ENCODE data around the gene CD34.

Gene CD34

DNA sequence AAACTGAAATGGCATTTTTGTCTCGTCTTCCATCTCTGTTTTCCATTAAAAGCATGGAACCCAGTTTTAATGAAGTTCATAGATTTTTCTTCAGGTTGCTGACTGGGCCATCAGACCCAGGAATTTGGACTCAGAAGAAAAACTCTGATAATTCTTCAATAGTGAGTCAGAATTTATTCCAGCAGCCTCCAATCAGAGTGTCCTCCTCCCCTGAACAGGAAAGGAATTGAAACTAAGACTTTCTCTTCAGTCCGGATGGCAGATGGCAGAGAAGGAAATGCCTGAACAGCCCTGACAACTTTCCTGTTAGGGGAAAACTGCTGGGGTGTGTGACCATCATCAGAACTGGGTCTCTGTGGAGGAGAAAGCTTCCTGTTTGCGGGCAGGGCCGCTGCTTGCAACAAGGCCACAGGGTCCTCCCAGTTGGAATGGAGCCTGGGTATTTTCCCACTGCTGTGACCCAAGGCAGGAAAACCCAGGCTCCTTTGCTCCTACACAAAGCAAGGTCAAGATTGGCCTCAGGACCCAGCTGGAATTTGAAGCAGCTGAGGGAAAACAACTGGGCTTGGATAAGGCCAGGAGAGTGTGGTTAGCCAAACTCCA lies 20.7 kb downstream of the CD34 start:
- H3K9me3 ChIP-seq (ENCODE audit: severe bottlenecking), result no peaks in the 10 kb centered on the region
- H3K36me3 ChIP-seq, result no peaks in the 10 kb centered on the region
- no peak overlapping the region for H3K27ac ChIP-seq
- H3K27me3 ChIP-seq (ENCODE audit: insufficient read depth, low read depth, severe bottlenecking), result no peaks in the 10 kb centered on the region
- H3K4me3 ChIP-seq (ENCODE audit: low read depth, low read length), result no peak overlapping the region
- TF ChIP-seq, protein P1, sequence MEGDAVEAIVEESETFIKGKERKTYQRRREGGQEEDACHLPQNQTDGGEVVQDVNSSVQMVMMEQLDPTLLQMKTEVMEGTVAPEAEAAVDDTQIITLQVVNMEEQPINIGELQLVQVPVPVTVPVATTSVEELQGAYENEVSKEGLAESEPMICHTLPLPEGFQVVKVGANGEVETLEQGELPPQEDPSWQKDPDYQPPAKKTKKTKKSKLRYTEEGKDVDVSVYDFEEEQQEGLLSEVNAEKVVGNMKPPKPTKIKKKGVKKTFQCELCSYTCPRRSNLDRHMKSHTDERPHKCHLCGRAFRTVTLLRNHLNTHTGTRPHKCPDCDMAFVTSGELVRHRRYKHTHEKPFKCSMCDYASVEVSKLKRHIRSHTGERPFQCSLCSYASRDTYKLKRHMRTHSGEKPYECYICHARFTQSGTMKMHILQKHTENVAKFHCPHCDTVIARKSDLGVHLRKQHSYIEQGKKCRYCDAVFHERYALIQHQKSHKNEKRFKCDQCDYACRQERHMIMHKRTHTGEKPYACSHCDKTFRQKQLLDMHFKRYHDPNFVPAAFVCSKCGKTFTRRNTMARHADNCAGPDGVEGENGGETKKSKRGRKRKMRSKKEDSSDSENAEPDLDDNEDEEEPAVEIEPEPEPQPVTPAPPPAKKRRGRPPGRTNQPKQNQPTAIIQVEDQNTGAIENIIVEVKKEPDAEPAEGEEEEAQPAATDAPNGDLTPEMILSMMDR (IDR thresholded peaks at IDR 0.05; ENCODE audit: low read depth, low read length), result no peak
- DNase-seq, result no peak

DNA sequence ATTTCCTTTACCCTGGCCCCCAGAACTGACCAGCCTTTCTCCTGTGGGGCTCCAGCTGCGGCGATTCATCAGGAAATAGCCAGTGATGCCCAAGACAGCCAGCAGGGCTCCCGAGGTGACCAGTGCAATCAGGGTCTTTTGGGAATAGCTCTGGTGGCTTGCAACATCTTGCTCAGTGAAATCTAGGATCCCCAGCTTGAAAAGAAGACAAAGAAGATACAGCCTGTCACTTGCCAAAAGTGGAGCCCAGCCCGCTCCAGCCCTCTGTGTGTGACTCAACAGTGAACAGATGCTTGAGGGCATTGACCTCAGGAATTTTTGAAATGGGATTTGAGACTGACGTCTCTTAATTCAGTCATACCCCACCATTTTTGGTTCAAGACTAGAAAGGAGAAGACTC lies 22.3 kb downstream of the CD34 start:
- Histone ChIP-seq H3K36me3 (no peaks in the 10 kb centered on the region), H3K27ac (no peak overlapping the region), H3K9me3 (ENCODE audit: severe bottlenecking) (no peaks in the 10 kb centered on the region), H3K27me3 (ENCODE audit: insufficient read depth, low read depth, severe bottlenecking) (no peaks in the 10 kb centered on the region), H3K4me3 (ENCODE audit: low read depth, low read length) (no peak overlapping the region)
- no peak for DNase-seq
- TF ChIP-seq, protein P1 (IDR thresholded peaks at IDR 0.05; ENCODE audit: low read depth, low read length), result peak; percentile 61

DNA sequence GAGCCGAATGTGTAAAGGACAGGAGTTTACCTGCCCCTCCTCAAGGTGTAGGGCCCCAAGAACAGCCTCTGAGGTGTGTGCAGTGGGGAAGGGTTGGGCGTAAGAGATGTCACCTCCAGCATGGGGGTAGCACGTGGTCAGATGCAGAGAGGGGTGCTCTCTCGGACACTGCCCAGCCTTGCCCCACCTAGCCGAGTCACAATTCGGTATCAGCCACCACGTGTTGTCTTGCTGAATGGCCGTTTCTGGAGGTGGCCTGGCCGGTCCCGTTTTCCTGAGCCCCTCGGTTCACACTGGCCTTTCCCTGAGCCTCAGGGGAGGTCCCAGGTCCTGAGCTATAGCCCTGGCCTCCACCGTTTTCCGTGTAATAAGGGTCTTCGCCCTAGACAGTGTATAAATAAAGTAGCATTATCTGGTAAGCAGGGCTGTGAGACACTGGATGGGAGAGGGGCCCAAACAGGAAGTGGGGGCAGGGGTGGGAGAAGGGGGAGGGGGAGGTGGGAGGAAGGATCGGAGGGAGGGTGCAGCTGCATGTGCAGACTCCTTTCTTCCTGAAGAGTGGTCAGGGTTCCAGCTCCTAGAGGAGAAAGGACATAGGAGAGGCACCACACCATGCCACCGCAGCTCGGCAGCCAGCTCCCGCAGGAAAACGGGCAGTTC lies 23.3 kb downstream of the CD34 start:
- no peak for DNase-seq
- Histone ChIP-seq H3K36me3 (no peaks in the 10 kb centered on the region), H3K4me3 (ENCODE audit: low read depth, low read length) (no peak overlapping the region), H3K27ac (no peak overlapping the region), H3K9me3 (ENCODE audit: severe bottlenecking) (no peaks in the 10 kb centered on the region), H3K27me3 (ENCODE audit: insufficient read depth, low read depth, severe bottlenecking) (no peaks in the 10 kb centered on the region)
- TF ChIP-seq, protein P1 (IDR thresholded peaks at IDR 0.05; ENCODE audit: low read depth, low read length), result no peak

DNA sequence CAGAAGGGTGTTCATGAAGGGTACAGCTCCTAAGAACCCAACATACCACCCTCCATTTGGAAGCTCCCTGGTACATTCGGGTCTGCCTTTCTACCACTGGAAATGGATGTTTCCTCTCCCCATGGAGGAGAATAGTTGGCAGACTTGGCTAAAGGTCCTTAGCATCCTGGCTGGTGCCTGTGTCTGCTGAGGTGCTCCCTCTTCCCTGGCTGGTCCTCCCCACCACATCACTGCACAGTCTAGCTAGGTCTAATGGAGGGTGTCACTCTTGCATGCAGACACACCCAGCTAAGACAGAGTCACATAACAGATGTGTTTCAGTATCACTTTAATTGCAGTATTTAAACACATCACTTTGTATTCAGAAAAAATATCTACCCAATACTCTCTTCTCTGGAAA lies 24.7 kb downstream of the CD34 start:
- Histone ChIP-seq H3K9me3 (ENCODE audit: severe bottlenecking) (no peaks in the 10 kb centered on the region), H3K4me3 (ENCODE audit: low read depth, low read length) (no peak overlapping the region), H3K27me3 (ENCODE audit: insufficient read depth, low read depth, severe bottlenecking) (no peaks in the 10 kb centered on the region), H3K27ac (no peak overlapping the region), H3K36me3 (no peaks in the 10 kb centered on the region)
- DNase-seq, result no peak
- TF ChIP-seq, protein P1 (IDR thresholded peaks at IDR 0.05; ENCODE audit: low read depth, low read length), result no peak

DNA sequence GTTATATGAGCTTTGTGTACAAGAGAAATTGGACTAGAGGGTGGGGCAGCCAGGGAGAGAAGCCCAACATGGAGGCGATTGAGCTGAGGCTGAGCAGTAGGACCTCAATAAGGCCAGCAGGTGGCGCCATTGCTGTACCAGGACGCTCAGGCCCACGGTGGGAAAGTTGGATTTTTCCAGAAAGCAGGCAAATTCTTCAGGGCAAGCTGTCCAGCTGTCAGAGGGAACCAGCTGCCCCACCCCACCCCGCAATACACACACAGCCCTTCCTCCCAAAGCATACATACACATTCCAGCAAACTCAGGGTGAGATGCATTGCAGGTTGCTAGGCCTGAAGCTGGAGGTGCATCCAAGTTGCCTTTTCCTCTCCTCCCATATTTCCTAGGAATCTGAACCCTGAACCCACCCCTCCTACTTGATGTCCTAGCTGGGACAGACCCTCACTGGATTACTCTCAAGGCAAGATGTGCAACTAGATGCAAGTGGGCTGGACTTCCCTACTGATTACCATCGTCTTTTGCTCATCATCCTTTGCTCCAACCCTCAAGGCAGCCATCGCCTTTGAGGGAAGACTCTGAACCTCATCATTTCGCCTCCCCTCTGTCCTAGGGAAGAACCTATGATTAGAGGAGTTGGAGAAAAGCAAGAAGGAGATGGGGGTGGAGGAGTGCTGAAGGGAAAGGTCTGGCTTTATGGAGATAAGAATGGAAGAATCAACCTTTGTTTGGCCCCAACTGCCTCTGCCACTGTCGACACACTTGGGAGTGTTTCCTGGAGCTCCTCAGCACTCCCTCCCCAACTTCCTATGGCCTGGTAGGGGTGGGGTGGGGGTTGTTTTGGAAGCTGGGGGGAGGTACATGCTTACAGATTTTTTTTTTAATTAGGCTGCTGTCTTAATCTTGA lies 25.5 kb downstream of the CD34 start:
- TF ChIP-seq, protein P1 (IDR thresholded peaks at IDR 0.05; ENCODE audit: low read depth, low read length), result peak; percentile 100
- DNase-seq, result peak; percentile 94
- H3K27me3 ChIP-seq (ENCODE audit: insufficient read depth, low read depth, severe bottlenecking), result no peaks in the 10 kb centered on the region
- no peaks in the 10 kb centered on the region for H3K36me3 ChIP-seq
- no peak overlapping the region; the same call in 1 of the 2 replicates for H3K27ac ChIP-seq
- no peaks in the 10 kb centered on the region for H3K9me3 ChIP-seq (ENCODE audit: severe bottlenecking)
- no peak overlapping the region for H3K4me3 ChIP-seq (ENCODE audit: low read depth, low read length)
